Effector memory CD4-positive, alpha-beta T cell (primary cell): Measurements from ENCODE around the gene GON4L.
"Not testable (repeated sequence)": the region's sequence is repeated elsewhere in the genome, so short reads cannot be mapped to it uniquely, and the experiment has no call there.

Experiments
- DNase-seq, 3 donors: peaks; one replicate each; pipeline ENCODE4 v3.0.0-alpha.2; 2020
- H3K27ac ChIP-seq: 2 replicates; pipeline ENCODE4 v1.7.0; 2013; ENCODE audit warnings: mild to moderate bottlenecking, low read length, moderate library complexity; ENCODE audit not compliant: insufficient read depth, poor library complexity, severe bottlenecking
- H3K27me3 ChIP-seq: replicated peaks from 2 replicates; pipeline ENCODE4 v1.7.0; 2013; ENCODE audit warnings: mild to moderate bottlenecking, low read length; ENCODE audit not compliant: insufficient read depth, control insufficient read depth, poor library complexity, severe bottlenecking
- H3K36me3 ChIP-seq: 2 replicates; pipeline ENCODE4 v1.7.0; 2013; ENCODE audit warnings: mild to moderate bottlenecking, low read length, moderate library complexity; ENCODE audit not compliant: control insufficient read depth, insufficient read depth
- H3K4me1 ChIP-seq: 2 replicates; pipeline ENCODE4 v1.7.0; 2013; ENCODE audit warnings: low read length, mild to moderate bottlenecking; ENCODE audit not compliant: control insufficient read depth, insufficient read depth, poor library complexity, severe bottlenecking
- H3K4me3 ChIP-seq: 2 replicates; pipeline ENCODE4 v1.7.0; 2013; ENCODE audit warnings: low read length, low read depth, mild to moderate bottlenecking; ENCODE audit not compliant: insufficient read depth, poor library complexity, severe bottlenecking
- H3K9me3 ChIP-seq: 2 replicates; pipeline ENCODE4 v1.7.0; 2013; ENCODE audit warnings: mild to moderate bottlenecking, low read length, moderate library complexity; ENCODE audit not compliant: control insufficient read depth

GON4L gene

GRCh38 chr1:155709391-155709790 is 147.6 kb downstream of the GON4L start:
- no peak overlapping the region for H3K27ac ChIP-seq
- H3K27me3 ChIP-seq = no peaks in the 10 kb centered on the region
- DNase-seq = no peak
- no peaks in the 10 kb centered on the region for H3K9me3 ChIP-seq
- H3K36me3 ChIP-seq = peaks cover 2% of the 10 kb centered on the region
- H3K4me1 ChIP-seq = no peaks in the 10 kb centered on the region
- H3K4me3 ChIP-seq = no peak overlapping the region

- H3K27ac ChIP-seq = no peak overlapping the region
- H3K27me3 ChIP-seq = no peaks in the 10 kb centered on the region
- no peak for DNase-seq
- H3K4me1 ChIP-seq = no peaks in the 10 kb centered on the region
- no peak overlapping the region for H3K4me3 ChIP-seq
- no peaks in the 10 kb centered on the region for H3K9me3 ChIP-seq
- H3K36me3 ChIP-seq = peaks cover 2% of the 10 kb centered on the region
These were observed 150.9 kb downstream of the GON4L start for GRCh38 chr1:155706139-155706538.

DNA sequence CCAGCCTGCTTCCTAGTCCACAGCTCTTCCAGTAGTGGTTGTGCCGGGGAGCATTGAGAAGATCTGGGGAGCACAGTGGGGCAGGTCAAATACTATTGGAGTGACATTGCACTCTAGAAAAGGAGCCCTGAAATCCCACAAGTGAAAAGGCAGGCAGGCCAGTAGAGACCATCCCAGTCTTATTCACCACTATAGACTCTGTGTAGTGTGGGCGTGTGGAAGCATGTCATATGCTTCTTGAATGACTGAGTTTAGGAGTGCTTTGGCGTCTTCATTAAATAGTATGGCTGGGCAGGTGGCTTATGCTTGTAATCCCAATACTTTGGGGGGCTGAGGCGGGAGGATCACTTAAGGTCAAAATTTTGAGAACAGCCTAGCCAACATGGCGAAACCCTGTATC is 152.6 kb downstream of the GON4L start:
- not testable (repeated sequence) for H3K9me3 ChIP-seq, H3K4me3 ChIP-seq, DNase-seq, H3K36me3 ChIP-seq, H3K27me3 ChIP-seq, H3K4me1 ChIP-seq, H3K27ac ChIP-seq

- H3K9me3 ChIP-seq = no peaks in the 10 kb centered on the region
- no peaks in the 10 kb centered on the region for H3K27me3 ChIP-seq
- H3K4me3 ChIP-seq = no peak overlapping the region
- DNase-seq = no peak
- no peaks in the 10 kb centered on the region for H3K36me3 ChIP-seq
- no peak overlapping the region for H3K27ac ChIP-seq
- no peaks in the 10 kb centered on the region for H3K4me1 ChIP-seq
These were observed 153.8 kb downstream of the GON4L start for GRCh38 chr1:155703216-155703615.

- DNase-seq, H3K9me3 ChIP-seq, H3K27me3 ChIP-seq, H3K36me3 ChIP-seq, H3K27ac ChIP-seq, H3K4me3 ChIP-seq, H3K4me1 ChIP-seq: not testable (repeated sequence)
These were observed 155.3 kb downstream of the GON4L start for GRCh38 chr1:155701675-155702074.
